CD8-positive, alpha-beta memory T cell (primary cell): ENCODE measurements around the gene GPR108. TPM values are rescaled to one million over a fixed set of nuclear protein-coding genes. Genes with fewer than 3 reads are reported as not detected.

Experiments
- CTCF ChIA-PET: fragments of 350-600 bp; sonication (Branson Sonifier 250); formaldehyde crosslinking; loops from one replicate; lab custom pipeline; 2021; ENCODE audit warnings: antibody characterized with exemption; lab: Charles Lee
- POLR2A ChIA-PET: fragments of 350-600 bp; sonication (Branson Sonifier 250); formaldehyde crosslinking; loops from one replicate; lab custom pipeline; 2021; ENCODE audit warnings: antibody characterized with exemption; lab: Charles Lee
- DNase-seq, 5 donors: peaks; one replicate each; pipeline versions ENCODE4 v3.0.0 to v3.0.0-alpha.2; 2020 to 2022; ENCODE audit warnings: mixed read lengths in 1 of 5
- H3K27ac ChIP-seq: one replicate; pipeline ENCODE4 v1.7.0; 2013; ENCODE audit warnings: low read depth, mild to moderate bottlenecking, low read length, moderate library complexity
- H3K27me3 ChIP-seq: 2 replicates; pipeline ENCODE4 v1.7.0; 2013; ENCODE audit warnings: low read length, mild to moderate bottlenecking; ENCODE audit not compliant: insufficient read depth, poor library complexity, severe bottlenecking
- H3K36me3 ChIP-seq: 2 replicates; pipeline ENCODE4 v1.7.0; 2013; ENCODE audit warnings: mild to moderate bottlenecking, low read length, moderate library complexity; ENCODE audit not compliant: insufficient read depth
- H3K4me1 ChIP-seq: 2 replicates; pipeline ENCODE4 v1.7.0; 2013; ENCODE audit warnings: mild to moderate bottlenecking, low read length, moderate library complexity; ENCODE audit not compliant: insufficient read depth
- H3K4me3 ChIP-seq: 2 replicates; pipeline ENCODE4 v1.7.0; 2013; ENCODE audit warnings: mild to moderate bottlenecking, low read length
- H3K9me3 ChIP-seq: 2 replicates; pipeline ENCODE4 v1.7.0; 2013; ENCODE audit warnings: mild to moderate bottlenecking, low read length
- H3K27ac Mint-ChIP-seq, 8 donors: one replicate each; pipeline ENCODE4 v1.8.0; 2020 to 2021; ENCODE audit warnings: mixed read lengths in 8 of 8, mild to moderate bottlenecking in 6 of 8, inconsistent platforms in 3 of 8, moderate library complexity in 3 of 8
- H3K27me3 Mint-ChIP-seq, 2 donors: one replicate each; pipeline ENCODE4 v1.8.0; 2020 to 2021; ENCODE audit warnings: mixed read lengths in 2 of 2, mild to moderate bottlenecking in 1 of 2, moderate library complexity in 1 of 2
- H3K36me3 Mint-ChIP-seq, 3 donors: one replicate each; pipeline ENCODE4 v1.8.0; 2020 to 2021; ENCODE audit warnings: mixed read lengths in 3 of 3, inconsistent platforms in 1 of 3, mild to moderate bottlenecking in 1 of 3
- H3K4me1 Mint-ChIP-seq, 3 donors: one replicate each; pipeline ENCODE4 v1.8.0; 2020 to 2021; ENCODE audit warnings: mixed read lengths in 3 of 3, inconsistent platforms in 1 of 3, mild to moderate bottlenecking in 1 of 3
- H3K4me3 Mint-ChIP-seq, 7 donors: one replicate each; pipeline ENCODE4 v1.8.0; 2020 to 2021; ENCODE audit warnings: mixed read lengths in 7 of 7, mild to moderate bottlenecking in 6 of 7, moderate library complexity in 4 of 7, inconsistent platforms in 2 of 7
- H3K9me3 Mint-ChIP-seq, 5 donors: one replicate each; pipeline ENCODE4 v1.8.0; 2020 to 2022; ENCODE audit warnings: mixed read lengths in 5 of 5, mild to moderate bottlenecking in 3 of 5, moderate library complexity in 2 of 5, inconsistent platforms in 1 of 5
- polyA plus RNA-seq: library from polyadenylated mRNA; unstranded; fragments of 300-500 nt; fragmentation: Illumina TruSeq; gene quantifications from one replicate; pipeline ENCODE4 v1.2.3, GENCODE V29; 2021
- total RNA-seq, 2 experiments: library from RNA; stranded (reverse); gene quantifications; one replicate each; pipeline ENCODE4 v1.2.3, GENCODE V29; 2021

GPR108 gene
- total and polyA plus RNA-seq, 3 experiments from 2014 or later, result 72.0 to 108 (median 74.0) TPM

DNA sequence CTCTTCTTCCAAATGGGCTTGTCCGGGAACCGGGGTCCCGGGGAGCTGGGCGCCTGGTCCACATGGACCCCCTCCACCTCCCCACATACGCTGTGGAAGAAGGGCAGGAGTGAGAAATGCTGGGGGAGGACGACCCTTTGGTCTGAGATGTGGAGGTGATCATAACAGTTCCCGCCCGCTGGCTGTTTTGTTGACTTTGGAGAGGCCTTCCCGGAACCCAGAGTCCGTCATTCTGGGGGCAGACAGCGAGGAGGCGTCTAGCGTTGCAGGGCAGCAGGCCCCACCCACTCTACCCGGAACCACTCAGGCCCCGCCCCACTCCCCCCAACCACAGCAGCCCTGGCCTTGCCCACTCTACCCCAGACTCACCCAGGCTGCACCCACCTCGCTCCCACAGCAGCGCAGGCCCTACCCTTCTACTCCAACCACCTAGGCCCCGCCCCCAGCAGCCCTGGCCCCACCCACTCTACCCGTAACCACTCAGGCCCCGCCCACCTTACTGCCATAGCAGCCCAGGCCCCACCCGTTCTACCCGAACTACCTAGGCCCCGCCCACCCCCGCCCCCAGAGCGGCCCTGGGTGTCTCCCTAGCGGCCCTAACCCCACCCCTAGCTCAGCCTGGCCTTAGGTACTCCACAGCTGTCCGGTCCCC is 7.1 kb downstream of the GPR108 start:
- H3K36me3 ChIP-seq, result no peaks in the 10 kb centered on the region
- H3K27ac ChIP-seq, result peak overlapping the region; percentile 64
- no peaks in the 10 kb centered on the region for H3K27me3 Mint-ChIP-seq
- no peaks in the 10 kb centered on the region for H3K9me3 Mint-ChIP-seq
- no peak overlapping the region for H3K27ac Mint-ChIP-seq
- H3K9me3 ChIP-seq, result no peaks in the 10 kb centered on the region
- H3K4me3 Mint-ChIP-seq, result no peak overlapping the region
- peaks cover 4 to 33% (median 4%) of the 10 kb centered on the region in 3 donors for H3K36me3 Mint-ChIP-seq
- H3K4me3 ChIP-seq, result no peak overlapping the region
- DNase-seq, result peak in 1 of 5 donors; percentile 49
- peaks cover 0 to 7% (median 3%) of the 10 kb centered on the region in 3 donors for H3K4me1 Mint-ChIP-seq
- ChIA-PET CTCF (interaction anchor here (0.6 to 1.7 kb wide), 3 partner anchors 78 to 133 kb away, joined by 3 to 5 read pairs (median 3); no protein-coding TSS in a partner anchor), POLR2A (no interaction called here)
- H3K4me1 ChIP-seq, result peaks cover 1% of the 10 kb centered on the region
- no peaks in the 10 kb centered on the region for H3K27me3 ChIP-seq

DNA sequence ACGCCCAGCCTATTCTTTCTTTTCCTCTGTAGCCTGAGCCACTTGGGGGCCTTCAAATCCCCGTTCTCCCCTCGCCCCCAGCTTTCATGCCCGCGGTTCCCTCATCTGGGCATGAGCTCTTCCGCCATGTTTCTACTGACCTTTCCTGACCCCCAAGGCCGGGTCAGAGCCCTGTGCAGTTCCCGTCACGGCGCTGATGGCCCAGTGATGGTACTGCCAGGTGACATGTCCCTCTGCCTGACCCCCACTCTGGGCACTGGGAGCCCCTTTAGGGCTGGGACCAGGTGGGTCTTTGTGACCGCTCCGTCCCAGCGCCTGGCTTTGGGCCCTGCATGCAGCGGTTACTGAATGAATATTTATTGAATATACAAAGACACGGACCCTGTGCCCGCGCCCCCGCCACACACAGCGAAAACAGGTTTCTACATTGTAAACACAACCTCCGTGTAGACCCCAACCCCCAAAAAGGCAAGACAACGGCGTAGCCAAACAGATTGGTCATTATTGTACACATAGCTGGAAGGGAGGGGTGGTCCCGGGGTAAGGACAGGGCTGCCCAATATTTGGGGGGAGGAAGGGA is 7.7 kb downstream of the GPR108 start:
- ChIA-PET CTCF (interaction anchor here (0.6 to 1.7 kb wide), 3 partner anchors 77 to 134 kb away, joined by 3 to 5 read pairs (median 3); no protein-coding TSS in a partner anchor), POLR2A (no interaction called here)
- H3K4me1 Mint-ChIP-seq, result peaks cover 5 to 9% (median 7%) of the 10 kb centered on the region in 3 donors
- H3K27ac Mint-ChIP-seq, result peak overlapping the region in 1 of 8 donors; percentile 27
- Histone ChIP-seq H3K27me3 (no peaks in the 10 kb centered on the region), H3K36me3 (no peaks in the 10 kb centered on the region), H3K9me3 (no peaks in the 10 kb centered on the region), H3K27ac (peak overlapping the region; percentile 64), H3K4me1 (no peaks in the 10 kb centered on the region), H3K4me3 (no peak overlapping the region)
- H3K4me3 Mint-ChIP-seq, result no peak overlapping the region
- peaks cover 0 to 1% of the 10 kb centered on the region in 2 donors for H3K27me3 Mint-ChIP-seq
- H3K36me3 Mint-ChIP-seq, result peaks cover 4 to 33% (median 4%) of the 10 kb centered on the region in 3 donors
- no peak for DNase-seq
- no peaks in the 10 kb centered on the region for H3K9me3 Mint-ChIP-seq

DNA sequence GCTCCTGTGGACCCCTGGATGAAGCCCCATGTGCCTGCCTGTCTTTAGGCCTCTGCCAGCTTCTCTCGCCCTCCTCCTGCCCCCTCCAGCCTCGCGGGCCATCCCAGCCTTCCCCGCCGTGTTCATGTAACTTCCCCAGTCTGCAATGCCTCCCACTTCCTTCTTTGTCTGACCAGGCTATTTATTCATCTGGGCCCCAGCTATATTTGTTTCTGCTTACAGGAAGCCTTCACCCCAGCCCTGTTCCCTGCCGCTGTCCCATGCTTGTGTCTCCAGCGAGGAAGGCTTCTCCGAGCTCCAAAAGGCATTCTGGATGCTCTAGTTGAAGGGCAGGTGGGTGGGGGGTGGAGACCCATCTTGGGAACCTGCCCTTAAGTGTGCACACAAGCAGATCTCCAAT is 9.0 kb downstream of the GPR108 start:
- peaks cover 9 to 12% (median 10%) of the 10 kb centered on the region in 3 donors for H3K4me1 Mint-ChIP-seq
- H3K27me3 Mint-ChIP-seq, result peaks cover 0 to 1% of the 10 kb centered on the region in 2 donors
- DNase-seq, result no peak
- no peak overlapping the region for H3K4me3 Mint-ChIP-seq
- no peaks in the 10 kb centered on the region for H3K9me3 ChIP-seq
- ChIA-PET CTCF (interaction anchor here (0.8 to 1.8 kb wide), 3 partner anchors 9 to 211 kb away, joined by 3 to 9 read pairs (median 5); partner anchors contain the start of gene GPR108), POLR2A (interaction anchor here (1.4 kb wide), 1 partner anchor 9 kb away, joined by 3 read pairs; the partner anchor contains the start of gene GPR108)
- no peaks in the 10 kb centered on the region for H3K9me3 Mint-ChIP-seq
- H3K4me1 ChIP-seq, result peaks cover 3% of the 10 kb centered on the region
- H3K27me3 ChIP-seq, result no peaks in the 10 kb centered on the region
- H3K27ac ChIP-seq, result no peak overlapping the region
- H3K36me3 ChIP-seq, result no peaks in the 10 kb centered on the region
- peaks cover 4 to 23% (median 4%) of the 10 kb centered on the region in 3 donors for H3K36me3 Mint-ChIP-seq
- H3K4me3 ChIP-seq, result no peak overlapping the region
- no peak overlapping the region for H3K27ac Mint-ChIP-seq

DNA sequence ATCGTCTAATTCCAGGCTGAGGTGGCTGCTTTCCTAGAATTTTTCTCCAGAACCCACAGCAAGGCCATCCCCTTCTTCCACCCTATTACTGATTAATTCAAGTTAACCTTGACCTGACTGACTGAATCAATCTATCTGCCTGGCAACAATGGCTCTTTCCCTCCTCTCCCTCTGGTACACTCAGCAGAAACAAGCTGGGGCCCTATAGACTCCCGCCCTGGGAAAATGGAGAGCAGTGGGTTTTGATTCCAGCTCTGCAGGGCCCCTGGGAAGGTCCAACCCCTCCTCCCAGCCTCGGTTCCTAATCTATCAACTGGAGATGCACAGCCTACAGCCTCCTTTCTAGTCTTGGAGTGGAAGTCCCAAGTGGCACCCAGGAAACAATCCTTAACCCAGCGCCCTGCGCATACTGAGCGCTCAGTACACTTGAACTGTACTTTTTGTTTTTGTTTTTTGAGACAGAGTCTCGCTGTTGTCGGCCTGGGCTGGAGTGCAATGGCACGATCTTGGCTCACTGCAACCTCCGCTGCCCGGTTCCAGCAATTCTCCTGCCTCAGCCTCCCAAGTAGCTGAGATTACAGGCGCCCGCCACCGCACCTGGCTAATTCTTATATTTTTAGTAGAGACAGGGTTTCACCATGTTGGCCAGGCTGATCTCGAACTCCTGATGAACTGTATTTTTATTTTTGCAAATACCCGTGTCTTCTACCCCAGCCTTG is 11.7 kb downstream of the GPR108 start:
- H3K27ac ChIP-seq, result no peak overlapping the region
- H3K9me3 Mint-ChIP-seq, result no peaks in the 10 kb centered on the region
- no peaks in the 10 kb centered on the region for H3K36me3 ChIP-seq
- no peak overlapping the region for H3K4me3 ChIP-seq
- CTCF ChIA-PET, result no interaction called here
- H3K36me3 Mint-ChIP-seq, result peaks cover 0 to 6% (median 0%) of the 10 kb centered on the region in 3 donors
- no peak for DNase-seq
- POLR2A ChIA-PET, result no interaction called here
- no peak overlapping the region for H3K4me3 Mint-ChIP-seq
- no peaks in the 10 kb centered on the region for H3K27me3 ChIP-seq
- peaks cover 0 to 1% of the 10 kb centered on the region in 2 donors for H3K27me3 Mint-ChIP-seq
- H3K4me1 ChIP-seq, result peaks cover 3% of the 10 kb centered on the region
- no peaks in the 10 kb centered on the region for H3K9me3 ChIP-seq
- H3K4me1 Mint-ChIP-seq, result peaks cover 9 to 12% (median 10%) of the 10 kb centered on the region in 3 donors
- peak overlapping the region in 1 of 8 donors; percentile 95 for H3K27ac Mint-ChIP-seq

DNA sequence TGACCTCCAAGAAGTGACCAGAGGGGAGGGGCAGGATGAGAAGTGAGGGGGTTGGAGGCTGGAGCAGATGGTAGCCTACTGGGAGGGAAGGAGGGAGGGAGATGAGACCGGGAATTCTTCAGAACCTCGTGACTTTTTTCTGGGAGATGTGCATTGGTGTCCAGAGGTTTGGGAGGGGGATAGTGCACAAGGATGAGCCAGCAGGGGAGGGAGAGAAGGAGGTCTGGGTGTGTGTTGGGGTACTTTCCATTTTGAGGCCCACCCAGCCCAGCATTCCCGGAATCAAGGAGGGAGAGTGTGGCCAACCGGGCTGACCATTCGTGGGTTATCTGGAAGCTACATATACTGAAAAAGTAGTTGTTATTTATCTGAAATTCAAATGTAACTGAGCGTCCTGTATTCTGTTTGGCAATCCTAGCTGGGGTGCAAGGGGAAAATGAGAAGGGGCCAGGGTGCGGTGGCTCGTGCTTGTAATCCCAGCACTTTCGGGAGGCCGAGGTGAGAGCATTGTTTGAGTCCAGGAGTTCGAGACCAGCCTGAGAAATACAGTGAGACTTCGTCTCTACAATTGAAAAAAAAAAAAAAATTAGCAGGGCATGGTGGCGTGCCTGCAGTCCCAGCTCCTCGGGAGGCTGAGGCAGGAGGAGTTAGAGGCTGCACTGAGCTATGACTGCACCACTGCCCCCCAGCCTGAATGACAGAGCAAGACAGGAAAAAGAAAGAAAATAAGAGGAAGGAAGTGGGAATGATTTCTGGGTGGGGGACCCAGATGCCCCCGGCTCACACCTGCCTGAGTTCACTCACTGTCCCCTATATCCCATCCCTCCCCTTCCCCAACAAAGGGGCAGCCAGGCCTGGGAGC is 12.5 kb downstream of the GPR108 start:
- Mint-ChIP-seq H3K4me3 (no peak overlapping the region), H3K9me3 (no peaks in the 10 kb centered on the region), H3K27me3 (peaks cover 0 to 1% of the 10 kb centered on the region in 2 donors), H3K27ac (peak overlapping the region in 1 of 8 donors; percentile 91), H3K36me3 (peaks cover 0 to 4% (median 0%) of the 10 kb centered on the region in 3 donors), H3K4me1 (peaks cover 9 to 12% (median 11%) of the 10 kb centered on the region in 3 donors)
- Histone ChIP-seq H3K27me3 (no peaks in the 10 kb centered on the region), H3K4me1 (peaks cover 3% of the 10 kb centered on the region), H3K27ac (no peak overlapping the region), H3K9me3 (no peaks in the 10 kb centered on the region), H3K4me3 (no peak overlapping the region), H3K36me3 (no peaks in the 10 kb centered on the region)
- POLR2A ChIA-PET, result no interaction called here
- CTCF ChIA-PET, result interaction anchor here (2.1 kb wide), 1 partner anchor 138 kb away, joined by 5 read pairs; no protein-coding TSS in a partner anchor
- no peak for DNase-seq

DNA sequence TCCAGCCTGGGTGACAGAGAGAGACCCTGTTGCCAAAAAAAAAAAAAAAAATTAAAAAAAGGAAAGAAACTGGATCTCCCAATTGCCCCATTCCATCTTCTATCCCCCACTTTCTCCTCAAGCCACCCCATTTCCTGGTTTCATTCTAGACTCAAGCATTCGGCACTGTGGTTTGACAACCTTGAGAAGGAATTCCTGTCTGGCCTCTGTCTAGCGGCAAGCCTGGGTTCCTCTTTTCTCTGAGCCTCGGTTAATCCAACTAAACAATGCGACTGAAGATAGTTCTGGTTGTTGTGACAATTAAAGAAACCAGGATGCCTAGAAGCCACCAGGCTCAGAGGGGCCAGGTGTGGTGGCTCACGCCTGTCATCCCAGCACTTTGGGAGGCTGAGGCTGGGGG is 13.6 kb downstream of the GPR108 start:
- no peak overlapping the region for H3K4me3 ChIP-seq
- no peaks in the 10 kb centered on the region for H3K27me3 ChIP-seq
- peak in 1 of 5 donors; percentile 16 for DNase-seq
- H3K9me3 ChIP-seq, result no peaks in the 10 kb centered on the region
- CTCF ChIA-PET, result interaction anchor here (2.1 kb wide), 1 partner anchor 139 kb away, joined by 5 read pairs; no protein-coding TSS in a partner anchor
- Mint-ChIP-seq H3K36me3 (no peaks in the 10 kb centered on the region), H3K27me3 (peaks cover 0 to 1% of the 10 kb centered on the region in 2 donors), H3K9me3 (no peaks in the 10 kb centered on the region), H3K27ac (peak overlapping the region in 5 of 8 donors; percentile 54 to 91 (median 77)), H3K4me1 (peaks cover 9 to 17% (median 16%) of the 10 kb centered on the region in 3 donors), H3K4me3 (no peak overlapping the region)
- no peaks in the 10 kb centered on the region for H3K36me3 ChIP-seq
- no peak overlapping the region for H3K27ac ChIP-seq
- POLR2A ChIA-PET, result no interaction called here
- H3K4me1 ChIP-seq, result peaks cover 3% of the 10 kb centered on the region

DNA sequence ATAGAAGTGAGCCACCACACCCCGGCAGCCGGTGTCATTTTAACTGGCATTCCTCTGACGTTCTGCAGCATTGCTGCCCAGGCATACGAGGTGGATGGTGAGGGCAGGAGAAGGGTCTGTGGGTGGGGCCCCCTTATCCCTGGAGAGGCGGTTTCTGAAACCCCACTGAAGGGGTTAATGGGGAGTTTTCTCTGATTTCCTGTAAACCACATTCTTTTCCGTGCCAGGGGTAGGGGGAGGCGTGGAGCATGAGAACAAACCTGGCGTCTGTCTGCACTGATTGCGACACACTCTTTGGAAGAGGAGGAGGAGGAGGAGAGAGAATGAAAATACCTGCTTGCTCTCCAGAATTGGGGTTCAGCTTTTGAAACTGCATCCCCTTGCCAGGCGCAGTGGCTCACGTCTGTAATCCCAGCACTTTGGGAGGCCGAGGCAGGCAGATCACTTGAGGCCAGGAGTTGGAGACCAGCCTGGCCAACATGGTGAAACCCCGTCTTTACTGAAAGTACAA is 14.2 kb downstream of the GPR108 start:
- Histone ChIP-seq H3K27ac (no peak overlapping the region), H3K36me3 (no peaks in the 10 kb centered on the region), H3K4me3 (no peak overlapping the region), H3K9me3 (no peaks in the 10 kb centered on the region), H3K4me1 (peaks cover 3% of the 10 kb centered on the region), H3K27me3 (no peaks in the 10 kb centered on the region)
- H3K4me3 Mint-ChIP-seq, result no peak overlapping the region
- ChIA-PET POLR2A (interaction anchor here (0.5 kb wide), 1 partner anchor 8 kb away, joined by 3 read pairs; no protein-coding TSS in a partner anchor), CTCF (interaction anchor here (0.8 to 2.1 kb wide), 3 partner anchors 15 to 140 kb away, joined by 3 to 6 read pairs (median 5); partner anchors contain the start of gene GPR108)
- peaks cover 0 to 1% of the 10 kb centered on the region in 2 donors for H3K27me3 Mint-ChIP-seq
- H3K9me3 Mint-ChIP-seq, result no peaks in the 10 kb centered on the region
- peaks cover 9 to 17% (median 16%) of the 10 kb centered on the region in 3 donors for H3K4me1 Mint-ChIP-seq
- no peaks in the 10 kb centered on the region for H3K36me3 Mint-ChIP-seq
- H3K27ac Mint-ChIP-seq, result no peak overlapping the region
- no peak for DNase-seq
